SU-DHL-6 (cell line): Measurements from ENCODE around the gene ANTXR1.

Experiments
- H2AFZ ChIP-seq: fragments of 200-600 bp; sonication (generic); 2 replicates; pipeline ENCODE4 v1.6.1; 2014; ENCODE audit warnings: low read depth, mild to moderate bottlenecking, moderate library complexity, mixed read lengths, antibody characterized with exemption, low read length; ENCODE audit not compliant: severe bottlenecking
- H3F3A ChIP-seq: fragments of 200-600 bp; shearing (Covaris generic); 2 replicates; pipeline ENCODE4 v1.6.0; 2016; ENCODE audit warnings: antibody characterized with exemption, mild to moderate bottlenecking; ENCODE audit not compliant: insufficient read depth
- H3K27ac ChIP-seq: fragments of 200-600 bp; sonication (generic); 2 replicates; pipeline ENCODE4 v1.5.1; 2016; ENCODE audit warnings: low read depth, mild to moderate bottlenecking, low read length, moderate library complexity, mixed read lengths
- H3K27me3 ChIP-seq: fragments of 200-600 bp; sonication (generic), shearing (Covaris generic); 2 replicates; pipeline ENCODE4 v1.6.0; 2014; ENCODE audit warnings: mild to moderate bottlenecking, low read length
- H3K36me3 ChIP-seq: fragments of 200-600 bp; sonication (generic); 2 replicates; pipeline ENCODE4 v1.6.1; 2014; ENCODE audit warnings: mild to moderate bottlenecking, low read length, mixed read lengths
- H3K4me2 ChIP-seq: fragments of 300-600, 200-600 bp; shearing (Covaris generic), sonication (generic); 2 replicates; pipeline ENCODE4 v1.6.0; 2014; ENCODE audit warnings: low read length, low read depth, mild to moderate bottlenecking; ENCODE audit not compliant: poor library complexity, severe bottlenecking
- H3K4me3 ChIP-seq: fragments of 200-600 bp; sonication (generic); 2 replicates; pipeline ENCODE4 v1.5.1; 2014; ENCODE audit warnings: antibody characterized with exemption, low read length, mild to moderate bottlenecking, mixed read lengths; ENCODE audit not compliant: insufficient read depth, poor library complexity, severe bottlenecking
- H3K79me2 ChIP-seq: fragments of 200-600 bp; sonication (generic); 2 replicates; pipeline ENCODE4 v1.6.1; 2014; ENCODE audit warnings: mild to moderate bottlenecking, low read length, moderate library complexity; ENCODE audit not compliant: insufficient read depth
- H3K9ac ChIP-seq: fragments of 200-600 bp; sonication (generic); 2 replicates; pipeline ENCODE4 v1.7.0; 2014; ENCODE audit warnings: mild to moderate bottlenecking, low read length
- H3K9me2 ChIP-seq: fragments of 200-600 bp; sonication (generic); replicated peaks from 2 replicates; pipeline ENCODE4 v1.6.1; 2014; ENCODE audit warnings: low read length; ENCODE audit not compliant: insufficient read depth
- H3K9me3 ChIP-seq: fragments of 200-600 bp; sonication (generic); 2 replicates; pipeline ENCODE4 v1.6.1; 2014; ENCODE audit warnings: low read length, mixed read lengths; ENCODE audit not compliant: insufficient read depth
- H4K20me1 ChIP-seq: fragments of 200-600 bp; sonication (generic); 2 replicates; pipeline ENCODE4 v1.6.1; 2014; ENCODE audit warnings: low read depth, mild to moderate bottlenecking, antibody characterized with exemption, low read length, moderate library complexity, mixed read lengths
- CTCF ChIP-seq: fragments of 200-600 bp; sonication (generic); IDR thresholded peaks from one replicate; pipeline ENCODE4 v1.5.1; 2017; ENCODE audit warnings: antibody characterized with exemption, mild to moderate bottlenecking, low read length, moderate library complexity; ENCODE audit not compliant: insufficient read depth, poor library complexity, severe bottlenecking
- EZH2phosphoT487 ChIP-seq: fragments of 200-600 bp; sonication (generic), shearing (Covaris generic); conservative IDR thresholded peaks from 2 replicates; pipeline ENCODE4 v1.6.1; 2018; ENCODE audit warnings: mild to moderate bottlenecking, antibody characterized with exemption, low read length, moderate library complexity, mixed read lengths

Gene ANTXR1

GRCh38 chr2:69177063-69177771 is 164.2 kb downstream of the ANTXR1 start:
- Histone ChIP-seq H3K9me2 (no peaks in the 10 kb centered on the region), H4K20me1 (no peaks in the 10 kb centered on the region), H3K27me3 (0 out of 2 replicates have a peak, but pooled peaks cover 3% of the 10 kb centered on the region), H3K4me2 (no peak overlapping the region), H3K9ac (no peak overlapping the region), H2AFZ (no peak overlapping the region), H3K36me3 (no peaks in the 10 kb centered on the region), H3K4me3 (no peak overlapping the region), H3K9me3 (no peaks in the 10 kb centered on the region), H3F3A (no peaks in the 10 kb centered on the region), H3K79me2 (no peaks in the 10 kb centered on the region), H3K27ac (no peak overlapping the region)
- no peak for TF ChIP-seq EZH2phosphoT487
- no peak for TF ChIP-seq CTCF

DNA sequence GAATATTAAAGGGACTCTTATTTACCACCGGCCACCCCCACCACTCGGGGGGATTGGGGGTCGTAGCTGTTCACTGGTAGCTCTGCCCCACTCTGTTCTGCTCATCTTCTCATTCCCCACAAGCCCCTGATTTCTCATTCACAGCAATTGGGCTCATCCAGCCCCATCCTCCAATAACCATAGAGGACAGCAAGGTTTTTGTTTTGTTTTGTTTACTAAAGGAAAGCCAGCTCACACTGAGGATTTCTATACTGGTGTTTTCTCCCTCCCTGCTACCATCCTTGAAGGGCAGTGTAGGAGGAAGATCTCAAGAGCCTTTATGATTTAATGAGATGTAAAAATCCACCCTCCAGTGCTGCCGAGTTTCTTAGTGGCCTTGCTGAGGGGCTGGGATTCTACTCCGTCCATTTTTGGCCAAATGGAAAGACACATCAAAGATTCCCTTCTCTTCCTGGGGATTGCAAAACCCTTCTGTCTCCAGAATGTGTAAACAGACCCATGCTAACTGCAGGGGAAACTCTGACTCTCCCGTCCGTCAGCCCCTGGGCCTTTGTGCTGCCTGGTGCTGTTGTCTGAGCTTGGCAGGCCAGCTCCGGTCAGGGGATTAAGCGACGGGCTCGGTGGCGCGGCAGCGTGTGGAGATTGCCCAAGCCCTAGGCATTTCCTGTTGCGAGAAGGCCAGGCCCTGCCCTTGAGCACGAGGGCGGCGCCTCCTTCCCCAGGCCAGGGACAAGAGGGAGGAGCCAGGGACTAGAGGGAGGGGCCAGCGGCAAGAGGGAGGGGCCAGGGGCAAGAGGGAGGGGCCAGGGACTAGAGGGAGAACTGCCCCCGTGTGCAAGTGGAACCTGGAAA is 165.0 kb downstream of the ANTXR1 start:
- Histone ChIP-seq H3K4me2 (no peak overlapping the region), H2AFZ (no peak overlapping the region), H3F3A (no peaks in the 10 kb centered on the region), H3K9me3 (no peaks in the 10 kb centered on the region), H3K9me2 (no peaks in the 10 kb centered on the region), H3K4me3 (no peak overlapping the region), H4K20me1 (no peaks in the 10 kb centered on the region), H3K9ac (no peak overlapping the region), H3K36me3 (no peaks in the 10 kb centered on the region), H3K27ac (no peak overlapping the region), H3K27me3 (0 out of 2 replicates have a peak, but pooled peaks cover 3% of the 10 kb centered on the region), H3K79me2 (no peaks in the 10 kb centered on the region)
- TF ChIP-seq EZH2phosphoT487 (no peak), CTCF (no peak)

DNA sequence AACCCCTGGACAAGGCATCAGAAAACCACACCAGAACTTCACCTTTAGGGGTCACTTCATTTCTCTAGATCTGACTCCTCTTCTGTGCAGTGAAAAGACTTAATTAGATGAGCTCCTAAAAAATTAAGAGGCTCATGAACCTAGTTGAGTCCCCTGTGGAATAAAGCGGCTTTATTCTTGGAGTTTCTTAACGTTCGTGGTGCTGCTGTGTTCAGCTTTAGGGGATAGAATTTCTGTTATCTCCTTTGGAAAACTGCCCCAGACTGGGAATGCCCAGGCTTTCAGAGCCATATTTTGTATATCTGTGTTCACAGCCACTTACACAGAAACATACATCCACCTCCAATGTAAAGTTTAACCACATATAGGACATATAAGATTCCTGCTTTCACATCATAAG is 165.8 kb downstream of the ANTXR1 start:
- Histone ChIP-seq H3K27ac (no peak overlapping the region), H3K79me2 (no peaks in the 10 kb centered on the region), H3K27me3 (0 out of 2 replicates have a peak, but pooled peaks cover 3% of the 10 kb centered on the region), H3K9me2 (no peaks in the 10 kb centered on the region), H4K20me1 (no peaks in the 10 kb centered on the region), H3K36me3 (no peaks in the 10 kb centered on the region), H3K9ac (no peak overlapping the region), H3F3A (no peaks in the 10 kb centered on the region), H3K4me3 (no peak overlapping the region), H2AFZ (no peak overlapping the region), H3K9me3 (no peaks in the 10 kb centered on the region), H3K4me2 (no peak overlapping the region)
- TF ChIP-seq CTCF: no peak
- TF ChIP-seq EZH2phosphoT487: no peak
